Mucosa of gallbladder (tissue), 1 donor: Measurements from ENCODE around the gene PTDSS2. TPM values are rescaled to one million over a fixed set of nuclear protein-coding genes. Genes with fewer than 3 reads are reported as not detected.

Experiments
- DNase-seq: peaks from one replicate; pipeline ENCODE4 v3.0.0-alpha.2; 2020; ENCODE audit warnings: low spot score
- total RNA-seq: library from RNA; stranded (reverse); gene quantifications from one replicate; pipeline ENCODE4 v1.2.1, GENCODE V29; 2021
- donor health status: DM: no; HTN: no; CAD: no.

Gene PTDSS2
- total RNA-seq, 1 donor from 2014 or later: 36.6 TPM

GRCh38 chr11:490186-490929 is 40.3 kb downstream of the PTDSS2 start:
- no peak for DNase-seq

- DNase-seq: no peak
These were observed 40.8 kb downstream of the PTDSS2 start for GRCh38 chr11:490930-491260.

DNA sequence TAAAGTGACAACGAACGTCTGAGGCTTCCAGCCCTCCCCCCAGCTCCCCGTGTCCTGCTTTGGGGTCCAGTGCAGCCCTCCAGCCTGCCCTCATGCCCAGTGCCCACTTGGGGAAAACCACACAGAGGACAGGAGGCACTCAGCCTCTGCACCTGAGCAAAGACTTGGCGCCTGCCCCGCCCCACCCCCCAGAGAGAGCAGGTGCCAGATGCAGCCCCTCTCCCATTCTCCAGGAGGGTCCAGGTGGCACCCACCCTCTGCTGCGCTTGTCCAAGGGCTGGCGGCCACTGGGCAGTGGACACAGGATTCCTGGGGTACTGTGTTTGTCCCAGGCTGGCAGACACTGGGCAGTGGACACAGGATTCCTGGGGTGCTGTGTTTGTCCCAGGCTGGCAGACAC is 41.3 kb downstream of the PTDSS2 start:
- DNase-seq: no peak

- no peak for DNase-seq
These were observed 42.5 kb downstream of the PTDSS2 start for GRCh38 chr11:492427-493226.

GRCh38 chr11:494761-495536 is 44.9 kb downstream of the PTDSS2 start:
- DNase-seq: no peak

GRCh38 chr11:495537-495931 is 45.5 kb downstream of the PTDSS2 start:
- DNase-seq: no peak

DNA sequence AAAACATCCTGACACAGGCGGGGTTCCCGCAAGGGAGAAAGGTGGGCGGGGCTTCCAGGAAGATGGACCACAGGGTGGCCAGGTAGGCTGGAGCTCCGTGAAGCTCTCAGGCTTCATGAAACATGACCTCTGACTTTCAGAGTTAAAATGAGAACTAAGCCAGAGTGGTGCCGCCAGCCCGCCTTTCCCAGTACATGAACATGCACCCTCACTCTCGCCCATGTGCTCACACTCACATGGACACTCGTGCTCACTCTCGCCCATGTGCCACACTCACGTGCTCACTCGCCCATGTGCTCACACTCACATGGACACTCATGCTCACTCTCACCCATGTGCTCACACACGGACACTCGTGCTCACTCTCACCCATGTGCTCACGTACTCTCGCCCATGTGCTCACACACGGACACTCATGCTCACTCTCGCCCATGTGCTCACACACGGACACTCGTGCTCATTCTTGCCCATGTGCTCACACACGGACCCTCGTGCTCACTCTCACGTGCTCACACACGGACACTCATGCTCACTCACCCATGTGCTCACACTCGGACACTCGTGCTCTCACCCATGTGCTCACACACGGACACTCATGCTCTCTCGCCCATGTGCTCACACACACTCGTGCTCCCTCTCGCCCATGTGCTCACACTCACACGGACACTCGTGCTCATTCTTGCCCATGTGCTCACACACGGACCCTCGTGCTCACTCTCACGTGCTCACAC is 46.9 kb downstream of the PTDSS2 start:
- DNase-seq: no peak

DNA sequence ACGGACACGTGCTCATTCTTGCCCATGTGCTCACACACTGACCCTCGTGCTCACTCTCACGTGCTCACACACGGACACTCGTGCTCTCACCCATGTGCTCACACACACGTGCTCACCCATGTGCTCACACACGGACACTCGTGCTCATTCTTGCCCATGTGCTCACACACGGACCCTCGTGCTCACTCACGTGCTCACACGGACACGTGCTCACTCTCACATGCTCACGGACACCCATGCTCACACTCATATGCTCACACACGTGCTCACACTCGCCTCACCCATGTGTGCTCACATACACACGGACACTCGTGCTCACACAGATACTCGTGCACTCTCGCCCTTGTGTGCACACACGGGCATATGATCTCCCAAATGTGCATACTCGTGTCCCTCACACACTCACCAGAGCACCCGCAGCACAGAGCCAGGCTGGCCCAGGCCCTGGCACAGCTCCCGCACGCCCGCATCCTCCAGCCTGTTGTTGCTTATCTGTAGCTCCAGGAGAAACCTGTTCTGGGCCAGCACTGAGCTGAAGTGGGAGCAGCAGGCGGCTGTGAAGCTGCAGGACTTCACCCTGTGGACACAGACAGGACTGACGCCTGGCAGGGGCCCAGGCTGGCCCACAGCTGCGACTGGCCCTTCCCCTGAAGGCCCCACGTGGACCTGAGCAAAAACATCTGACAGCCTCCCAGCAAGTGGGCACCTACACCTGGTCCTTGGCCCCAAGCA is 47.7 kb downstream of the PTDSS2 start:
- DNase-seq: no peak

DNA sequence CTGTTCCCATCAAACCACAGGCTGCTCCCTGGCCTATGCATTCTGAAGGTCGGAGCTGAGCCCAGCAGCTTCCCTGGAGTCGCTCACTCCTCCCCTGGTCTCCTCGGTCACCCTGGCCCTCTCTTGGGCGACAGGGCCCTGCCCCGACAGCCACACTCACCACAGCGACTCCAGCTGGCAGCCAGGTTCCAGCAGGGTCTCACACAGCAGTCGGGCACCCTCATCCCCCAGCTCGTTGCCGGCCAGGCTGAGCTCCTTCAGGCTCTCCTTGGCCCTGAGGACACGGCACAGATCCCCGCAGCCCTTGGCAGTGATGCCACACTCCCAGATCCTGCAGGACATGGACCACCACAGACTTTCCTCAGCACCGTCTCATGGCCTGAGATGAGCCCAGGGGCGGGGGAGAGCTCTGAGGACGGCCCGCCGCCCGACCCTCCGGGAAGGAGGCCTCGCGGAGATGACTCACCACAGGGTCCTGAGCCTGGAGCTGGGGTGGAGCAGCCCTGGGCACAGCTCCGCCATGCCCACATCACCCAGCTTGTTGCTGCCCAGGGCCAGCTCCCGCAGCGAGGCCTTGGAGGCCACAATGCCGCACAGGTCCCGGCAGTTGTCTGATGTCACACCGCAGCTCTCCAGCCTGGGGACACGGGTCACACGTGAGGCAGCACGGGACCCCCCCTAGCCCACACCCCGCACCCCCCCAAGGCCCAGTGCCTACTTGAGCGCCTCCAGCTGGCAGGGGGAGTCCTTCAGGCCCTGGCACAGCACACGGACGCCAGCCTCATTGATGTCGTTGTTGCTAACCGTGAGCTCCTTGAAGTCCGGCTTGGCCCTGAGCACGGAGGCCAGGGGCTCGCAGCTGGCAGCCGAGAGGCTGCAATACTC is 48.5 kb downstream of the PTDSS2 start:
- DNase-seq: no peak

- no peak for DNase-seq
These were observed 49.4 kb downstream of the PTDSS2 start for GRCh38 chr11:499201-500076.

- no peak for DNase-seq
These were observed 51.1 kb downstream of the PTDSS2 start for GRCh38 chr11:501001-501682.

DNA sequence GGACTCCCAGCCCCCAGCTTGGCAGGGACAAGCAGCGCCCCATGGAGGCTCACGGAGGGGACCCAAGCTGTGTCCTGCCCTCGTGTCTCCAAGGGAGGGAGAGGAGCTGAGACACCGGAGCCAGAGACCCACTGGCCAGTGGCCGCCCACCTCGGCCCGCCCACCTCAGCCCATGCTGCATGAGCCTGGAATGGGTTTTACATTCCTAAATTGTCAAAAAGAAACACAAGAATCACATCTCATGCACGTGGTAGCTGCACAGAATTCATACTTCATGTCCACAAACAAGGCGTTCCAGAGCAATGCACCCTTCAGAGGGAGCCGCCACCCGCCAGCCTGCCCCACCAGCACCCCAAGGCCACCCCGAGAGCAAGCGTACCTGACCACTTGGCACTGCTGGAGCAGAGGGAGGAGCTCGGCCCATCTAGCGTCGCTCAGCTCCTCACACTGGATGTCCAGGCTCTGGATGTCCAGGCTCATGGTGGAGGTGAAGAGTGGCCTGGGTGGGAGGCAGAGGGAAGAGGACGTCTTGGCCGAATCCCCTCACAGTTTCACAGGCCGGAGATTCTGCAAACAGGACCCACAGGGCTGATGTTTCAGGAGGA is 51.7 kb downstream of the PTDSS2 start:
- no peak for DNase-seq

GRCh38 chr11:502288-503178 is 52.5 kb downstream of the PTDSS2 start:
- no peak for DNase-seq

DNA sequence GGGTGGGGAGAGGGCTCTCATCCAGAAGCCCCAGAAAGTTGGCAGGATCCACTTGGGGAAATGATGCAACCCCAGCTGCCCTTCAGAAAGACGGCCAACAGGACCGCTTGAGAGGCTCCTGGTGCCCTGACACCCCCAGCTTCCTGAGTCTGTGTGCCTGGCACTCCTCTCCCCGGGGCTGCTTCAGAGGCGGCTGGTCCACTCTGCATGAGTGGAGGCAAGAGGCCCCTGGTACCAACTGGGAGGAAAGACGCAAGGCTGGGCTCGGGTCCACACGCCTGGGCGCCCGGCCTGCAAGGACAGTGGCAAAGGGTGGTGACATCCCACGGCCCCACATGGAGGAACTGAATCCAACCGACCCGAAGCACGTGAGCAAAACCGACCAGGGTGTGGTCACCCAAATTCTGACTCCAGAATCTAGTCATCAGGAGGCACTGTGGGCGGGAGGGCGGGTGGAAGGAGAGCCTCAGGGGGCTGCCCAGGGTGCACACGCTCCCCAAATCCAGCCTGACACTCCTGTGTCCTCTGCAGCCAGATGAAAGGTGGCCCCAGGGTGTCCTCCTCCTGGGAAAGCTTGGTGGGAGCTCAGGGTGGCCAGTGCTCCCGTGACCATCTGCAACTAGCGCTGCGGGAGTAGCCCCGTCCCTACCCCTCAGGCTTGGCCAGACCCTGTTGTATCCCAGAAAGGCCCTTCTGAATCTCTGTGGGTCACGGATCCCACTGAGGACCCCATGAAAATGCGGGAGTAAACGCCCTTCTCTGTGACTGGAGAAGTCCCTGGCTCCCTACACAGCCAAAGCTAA is 53.3 kb downstream of the PTDSS2 start:
- DNase-seq: no peak

GRCh38 chr11:504053-504993 is 54.2 kb downstream of the PTDSS2 start:
- DNase-seq: no peak
